Lower lobe of right lung (tissue), 2 donors: ENCODE measurements around the gene TNPO3. TPM values are rescaled to one million over a fixed set of nuclear protein-coding genes. Genes with fewer than 3 reads are reported as not detected.
A peak's percentile ranks its signal among the peaks of the same experiment; 100 is the strongest.

ENCODE experiments used
- ATAC-seq, 2 donors: fragments of 200-7000 bp; cut with Tn5 transposase; one replicate each; pipeline ENCODE4 v1.9.1; 2020 to 2022; ENCODE audit warnings: mild to moderate bottlenecking in 2 of 2, moderate library complexity in 2 of 2
- DNase-seq: peaks from one replicate; pipeline ENCODE4 v3.0.0-alpha.2; 2020
- H3K27ac ChIP-seq: fragments of 200-600 bp; one replicate; pipeline ENCODE4 v1.8.0; 2022
- H3K27me3 ChIP-seq: fragments of 200-600 bp; one replicate; pipeline ENCODE4 v1.8.0; 2022; ENCODE audit warnings: low read depth
- H3K36me3 ChIP-seq: fragments of 200-600 bp; one replicate; pipeline ENCODE4 v1.8.0; 2022; ENCODE audit warnings: mild to moderate bottlenecking
- H3K4me1 ChIP-seq: fragments of 200-600 bp; one replicate; pipeline ENCODE4 v1.8.0; 2022
- H3K4me3 ChIP-seq: fragments of 200-600 bp; one replicate; pipeline ENCODE4 v1.8.0; 2022; ENCODE audit warnings: mild to moderate bottlenecking
- H3K9me3 ChIP-seq: fragments of 200-600 bp; one replicate; pipeline ENCODE4 v1.8.0; 2022
- CTCF ChIP-seq: fragments of 200-600 bp; IDR thresholded peaks from one replicate; pipeline ENCODE4 v1.8.0; 2022; ENCODE audit warnings: antibody characterized with exemption, mild to moderate bottlenecking
- intact Hi-C: fragments of 100-400 bp; cut with DNase I; formaldehyde crosslinking; loops from one replicate; pipeline ENCODE4 v1.11.0; 2022
- total RNA-seq: library from RNA; stranded (reverse); fragmentation: NEBNext Ultra II Directional; extraction: Animal tissue kit (Norgen Biotek cat#: 25700); gene quantifications from one replicate; pipeline ENCODE4 v1.2.1, GENCODE V29; 2021
- donor health status: DM: no; HTN: yes; CAD: no; lungs with severe emphysema.

The TNPO3 gene
- total RNA-seq, 1 donor from 2014 or later, result 37.0 TPM

DNA sequence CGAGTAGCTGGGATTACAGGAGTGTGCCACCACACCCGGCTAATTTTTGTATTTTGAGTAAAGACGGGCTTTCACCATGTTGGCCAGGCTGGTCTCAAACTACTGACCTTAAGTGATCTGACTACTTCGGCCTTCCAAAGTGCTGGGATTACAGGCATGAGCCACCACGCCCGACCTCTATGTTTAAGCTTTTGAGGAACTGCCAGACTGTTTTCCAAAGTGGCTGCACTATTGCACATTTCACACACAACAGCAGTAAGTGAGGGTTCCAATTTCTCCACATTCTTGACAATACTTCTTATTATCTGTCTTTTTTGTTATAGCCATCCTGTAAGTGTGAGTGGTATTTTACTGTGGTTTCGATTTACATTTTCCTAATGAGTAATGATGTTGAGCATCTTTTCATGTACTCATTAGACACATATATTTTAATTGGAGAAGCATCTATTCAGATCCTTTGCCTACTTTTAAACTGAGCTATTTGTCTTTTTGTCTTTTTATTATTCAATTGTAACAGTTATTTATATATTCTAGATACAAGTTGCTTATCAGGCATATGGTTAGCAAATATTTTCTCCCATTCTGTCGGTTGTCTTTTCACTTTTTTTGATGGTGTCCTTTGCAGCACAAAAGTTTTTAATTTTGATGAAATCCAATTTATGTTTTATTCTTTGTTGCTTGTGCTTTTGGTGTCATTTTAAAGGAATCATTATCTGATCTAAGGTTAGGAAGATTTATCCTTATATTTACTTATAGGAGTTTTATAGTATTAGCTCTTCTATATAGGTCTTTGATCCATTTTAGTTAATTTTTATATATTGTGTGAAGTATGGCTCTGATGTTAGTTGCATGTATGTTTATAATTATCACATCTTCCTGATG, 130.0 kb downstream of the TNPO3 start:
- TF ChIP-seq CTCF, result no peak
- intact Hi-C loops, result no loop called here

GRCh38 chr7:128923411-128923800, 131.5 kb downstream of the TNPO3 start:
- H3K4me3 ChIP-seq, result no peak overlapping the region
- H3K4me1 ChIP-seq, result no peaks in the 10 kb centered on the region
- peaks cover 20% of the 10 kb centered on the region for H3K27me3 ChIP-seq
- H3K27ac ChIP-seq, result no peak overlapping the region
- intact Hi-C loops, result no loop called here
- H3K36me3 ChIP-seq, result no peaks in the 10 kb centered on the region
- ATAC-seq, result no peak
- TF ChIP-seq CTCF, result no peak
- H3K9me3 ChIP-seq, result no peaks in the 10 kb centered on the region
- no peak for DNase-seq

More for the DNA sequence above, 130.0 kb downstream of the TNPO3 start:
- H3K27me3 ChIP-seq, result peaks cover 26% of the 10 kb centered on the region
- no peak overlapping the region for H3K27ac ChIP-seq
- DNase-seq (no peak), ATAC-seq (no peak)
- H3K9me3 ChIP-seq, result no peaks in the 10 kb centered on the region
- H3K4me1 ChIP-seq, result no peaks in the 10 kb centered on the region
- H3K4me3 ChIP-seq, result no peak overlapping the region
- H3K36me3 ChIP-seq, result no peaks in the 10 kb centered on the region

DNA sequence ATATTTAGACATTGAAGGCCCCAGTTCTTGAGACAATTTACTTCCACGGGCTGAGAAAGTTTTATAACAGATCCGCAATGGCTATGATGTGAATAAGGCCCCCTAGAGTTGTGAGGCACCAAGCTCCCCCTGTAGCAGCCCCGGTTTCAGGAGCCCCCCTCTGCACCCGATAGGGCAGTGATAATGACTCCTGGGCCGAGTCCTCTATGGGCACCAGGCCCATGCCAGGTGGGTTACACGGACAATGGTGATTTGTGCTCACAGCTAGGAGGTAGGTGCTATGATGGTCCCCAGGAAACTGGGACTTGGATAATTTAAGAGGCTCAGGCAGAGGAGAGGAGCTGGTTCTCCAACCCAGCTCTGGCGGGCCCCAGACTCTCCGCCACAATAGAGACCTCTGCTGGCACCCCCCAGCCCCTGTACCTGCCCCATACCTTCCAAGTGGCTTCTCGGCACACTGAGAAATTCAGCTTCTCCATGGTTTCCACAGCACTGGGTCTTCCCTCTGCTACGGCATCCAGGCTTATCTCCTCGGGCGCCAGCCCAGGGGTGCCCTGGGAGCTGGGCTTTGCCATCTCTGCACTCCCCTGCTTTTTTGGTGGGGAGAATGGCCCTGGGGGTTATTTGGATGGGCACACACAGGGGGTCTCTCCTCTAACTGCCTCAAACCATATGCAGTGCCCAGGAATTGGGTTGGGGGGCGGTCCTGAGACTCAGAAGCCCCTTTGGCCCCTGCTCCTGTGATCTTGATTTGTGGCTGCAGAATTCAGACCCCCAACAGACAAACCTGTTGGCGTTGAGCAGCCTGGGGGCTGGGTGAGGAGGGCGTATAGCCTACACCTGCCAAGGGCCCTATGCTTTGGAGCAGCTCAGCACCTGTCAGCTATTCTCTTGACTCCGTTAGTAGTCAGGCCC, 132.2 kb downstream of the TNPO3 start:
- intact Hi-C loops, result no loop called here
- H3K36me3 ChIP-seq, result no peaks in the 10 kb centered on the region
- no peaks in the 10 kb centered on the region for H3K9me3 ChIP-seq
- DNase-seq (no peak), ATAC-seq (no peak)
- H3K4me3 ChIP-seq, result no peak overlapping the region
- no peak overlapping the region for H3K27ac ChIP-seq
- H3K4me1 ChIP-seq, result no peaks in the 10 kb centered on the region
- peaks cover 18% of the 10 kb centered on the region for H3K27me3 ChIP-seq
- no peak for TF ChIP-seq CTCF

DNA sequence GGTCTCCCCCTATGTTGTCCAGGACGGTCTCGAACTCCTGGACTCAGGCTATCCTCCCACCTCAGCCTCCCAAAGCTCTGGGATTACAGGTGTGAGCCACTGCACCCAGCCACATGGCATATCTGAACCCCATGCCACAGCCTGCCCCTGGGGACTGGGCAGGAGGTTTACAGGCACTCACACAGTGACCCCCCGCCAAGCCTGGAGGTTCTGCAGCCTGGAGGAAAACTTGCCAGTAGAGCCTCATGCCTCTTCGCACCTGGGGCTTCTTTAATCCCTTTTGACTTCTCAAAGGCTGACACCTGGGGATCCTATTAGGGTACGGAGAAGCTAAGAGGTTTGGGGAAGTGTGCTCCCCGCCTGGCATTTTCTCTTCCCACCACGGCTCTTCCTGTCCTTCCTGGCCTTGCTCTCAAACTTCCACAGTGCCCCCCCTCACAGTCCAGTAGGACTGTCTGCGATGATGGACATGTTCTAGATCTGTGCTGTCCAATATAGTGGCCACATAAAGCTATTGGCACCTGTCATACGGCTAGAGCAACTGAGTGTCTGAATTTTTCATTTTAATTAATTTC, 133.0 kb downstream of the TNPO3 start:
- intact Hi-C loops, result no loop called here
- Histone ChIP-seq H3K27me3 (peaks cover 21% of the 10 kb centered on the region), H3K4me1 (no peaks in the 10 kb centered on the region), H3K27ac (no peak overlapping the region), H3K36me3 (no peaks in the 10 kb centered on the region), H3K9me3 (no peaks in the 10 kb centered on the region), H3K4me3 (no peak overlapping the region)
- TF ChIP-seq CTCF, result no peak
- DNase-seq, result no peak
- ATAC-seq, result no peak

DNA sequence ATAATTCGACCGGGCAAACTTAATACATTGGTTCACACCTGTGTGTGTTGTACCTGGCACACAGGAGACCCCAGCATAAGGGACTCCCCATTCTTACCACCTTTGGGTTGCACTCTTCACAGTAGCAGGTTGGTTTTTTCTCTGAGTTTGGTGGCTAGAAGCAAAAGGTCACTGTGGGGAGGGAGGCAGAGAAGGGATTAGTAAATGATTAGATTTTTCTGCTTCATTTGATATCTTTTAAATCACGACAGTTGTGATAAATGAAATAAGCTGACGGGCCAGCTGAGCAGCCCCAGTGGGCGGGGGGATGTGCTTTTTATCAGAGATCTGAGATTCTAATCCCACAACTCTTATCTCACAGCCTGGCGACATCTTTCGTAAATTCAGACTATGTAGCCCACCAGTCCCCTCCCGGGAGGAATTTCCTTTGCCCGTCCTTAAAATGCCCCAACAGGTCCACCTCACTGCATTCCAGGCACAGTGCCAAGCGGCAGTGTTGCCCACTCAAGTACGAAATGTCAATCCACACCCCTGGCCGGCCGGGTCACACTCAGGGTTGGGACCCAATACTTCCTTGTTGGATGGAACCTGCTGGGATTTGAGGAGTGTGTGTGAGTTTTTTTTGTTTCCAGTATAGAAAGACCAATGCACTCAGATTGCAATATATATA, 133.9 kb downstream of the TNPO3 start:
- Histone ChIP-seq H3K9me3 (no peaks in the 10 kb centered on the region), H3K4me3 (no peak overlapping the region), H3K27me3 (peaks cover 30% of the 10 kb centered on the region), H3K27ac (no peak overlapping the region), H3K36me3 (no peaks in the 10 kb centered on the region), H3K4me1 (no peaks in the 10 kb centered on the region)
- intact Hi-C loops, result no loop called here
- DNase-seq (peak; percentile 68), ATAC-seq (peak; percentile 28 to 43)
- no peak for TF ChIP-seq CTCF
